ENCODE results near the gene OGDHL.

OGDHL gene

GRCh38 chr10:49690698-49691356 lies 71.3 kb downstream of the OGDHL start:
- no peak for DNase-seq (ENCODE audit: low read depth, low spot score)
- POLR2A ChIA-PET: no interaction called here
- H3K4me3 ChIP-seq (ENCODE audit: low read depth, low read length): no peak overlapping the region
- CTCF ChIA-PET: no interaction called here
- TF ChIP-seq, protein P1, sequence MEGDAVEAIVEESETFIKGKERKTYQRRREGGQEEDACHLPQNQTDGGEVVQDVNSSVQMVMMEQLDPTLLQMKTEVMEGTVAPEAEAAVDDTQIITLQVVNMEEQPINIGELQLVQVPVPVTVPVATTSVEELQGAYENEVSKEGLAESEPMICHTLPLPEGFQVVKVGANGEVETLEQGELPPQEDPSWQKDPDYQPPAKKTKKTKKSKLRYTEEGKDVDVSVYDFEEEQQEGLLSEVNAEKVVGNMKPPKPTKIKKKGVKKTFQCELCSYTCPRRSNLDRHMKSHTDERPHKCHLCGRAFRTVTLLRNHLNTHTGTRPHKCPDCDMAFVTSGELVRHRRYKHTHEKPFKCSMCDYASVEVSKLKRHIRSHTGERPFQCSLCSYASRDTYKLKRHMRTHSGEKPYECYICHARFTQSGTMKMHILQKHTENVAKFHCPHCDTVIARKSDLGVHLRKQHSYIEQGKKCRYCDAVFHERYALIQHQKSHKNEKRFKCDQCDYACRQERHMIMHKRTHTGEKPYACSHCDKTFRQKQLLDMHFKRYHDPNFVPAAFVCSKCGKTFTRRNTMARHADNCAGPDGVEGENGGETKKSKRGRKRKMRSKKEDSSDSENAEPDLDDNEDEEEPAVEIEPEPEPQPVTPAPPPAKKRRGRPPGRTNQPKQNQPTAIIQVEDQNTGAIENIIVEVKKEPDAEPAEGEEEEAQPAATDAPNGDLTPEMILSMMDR (IDR thresholded peaks at IDR 0.05; ENCODE audit: insufficient read depth, low read length, missing control alignments): no peak

DNA sequence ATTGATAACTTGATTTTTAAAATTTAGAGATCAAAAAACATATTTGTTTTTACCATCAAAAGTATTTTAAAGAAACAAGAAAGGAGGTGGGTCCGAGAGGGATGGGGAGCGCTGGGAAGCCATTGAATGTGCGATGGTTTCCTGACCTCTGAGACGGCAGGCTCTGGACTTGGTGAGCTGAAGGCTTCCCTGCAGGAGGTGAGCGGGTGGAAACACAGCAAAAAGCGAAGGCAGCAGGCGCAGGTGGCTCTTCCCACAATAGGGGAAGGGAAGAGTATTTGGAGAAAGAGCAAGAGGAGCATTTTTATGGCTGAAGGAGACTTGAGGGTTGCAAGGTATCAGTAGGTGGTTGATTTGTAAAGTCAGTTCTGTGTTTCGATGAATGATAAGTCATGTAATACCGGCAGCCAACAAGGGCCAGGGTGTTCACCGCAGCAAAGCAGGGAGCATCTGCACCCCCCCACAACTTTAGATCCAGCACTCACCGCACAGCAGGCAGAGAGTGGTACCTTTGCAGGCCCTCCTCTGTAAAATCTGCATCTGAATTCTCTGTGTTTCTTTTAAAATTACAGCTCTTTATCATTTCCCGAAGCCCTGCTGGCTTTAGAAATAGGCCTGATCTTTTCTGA lies 72.1 kb downstream of the OGDHL start:
- DNase-seq (ENCODE audit: low read depth, low spot score): no peak
- CTCF ChIA-PET: no interaction called here

DNA sequence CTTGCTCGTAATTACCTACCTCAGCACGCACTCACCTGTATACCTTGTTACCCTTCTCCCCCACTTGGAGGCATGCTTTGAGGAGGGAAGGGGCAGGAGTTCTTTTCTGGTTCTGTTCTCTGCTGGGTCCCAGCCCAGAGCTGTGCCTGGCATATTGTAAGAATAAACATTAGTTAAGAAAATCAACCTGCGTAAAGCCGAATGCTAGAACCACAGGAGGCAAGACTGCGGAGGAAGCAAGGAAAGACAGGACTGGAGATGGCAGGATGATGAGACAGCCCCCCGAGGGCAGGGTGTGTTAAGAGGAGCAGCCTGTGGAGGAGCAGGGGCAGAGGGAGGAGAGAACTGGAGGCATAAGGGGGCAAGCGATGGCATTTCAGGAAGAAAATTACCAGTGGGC lies 73.2 kb downstream of the OGDHL start:
- no peak for DNase-seq (ENCODE audit: low read depth, low spot score)

More for the DNA sequence above, 72.1 kb downstream of the OGDHL start:
- TF ChIP-seq, protein P1 (IDR thresholded peaks at IDR 0.05; ENCODE audit: insufficient read depth, low read length, missing control alignments): no peak
- no peak overlapping the region for H3K4me3 ChIP-seq (ENCODE audit: low read depth, low read length)
- POLR2A ChIA-PET: no interaction called here

GRCh38 chr10:49688261-49688846 lies 73.8 kb downstream of the OGDHL start:
- H3K4me3 ChIP-seq (ENCODE audit: low read depth, low read length): no peak overlapping the region
- CTCF ChIA-PET: no interaction called here
- TF ChIP-seq, protein P1 (IDR thresholded peaks at IDR 0.05; ENCODE audit: insufficient read depth, low read length, missing control alignments): no peak
- no peak for DNase-seq (ENCODE audit: low read depth, low spot score)
- POLR2A ChIA-PET: no interaction called here

More for the DNA sequence above, 73.2 kb downstream of the OGDHL start:
- POLR2A ChIA-PET: no interaction called here
- TF ChIP-seq, protein P1 (IDR thresholded peaks at IDR 0.05; ENCODE audit: insufficient read depth, low read length, missing control alignments): no peak
- CTCF ChIA-PET: no interaction called here
- no peak overlapping the region for H3K4me3 ChIP-seq (ENCODE audit: low read depth, low read length)

DNA sequence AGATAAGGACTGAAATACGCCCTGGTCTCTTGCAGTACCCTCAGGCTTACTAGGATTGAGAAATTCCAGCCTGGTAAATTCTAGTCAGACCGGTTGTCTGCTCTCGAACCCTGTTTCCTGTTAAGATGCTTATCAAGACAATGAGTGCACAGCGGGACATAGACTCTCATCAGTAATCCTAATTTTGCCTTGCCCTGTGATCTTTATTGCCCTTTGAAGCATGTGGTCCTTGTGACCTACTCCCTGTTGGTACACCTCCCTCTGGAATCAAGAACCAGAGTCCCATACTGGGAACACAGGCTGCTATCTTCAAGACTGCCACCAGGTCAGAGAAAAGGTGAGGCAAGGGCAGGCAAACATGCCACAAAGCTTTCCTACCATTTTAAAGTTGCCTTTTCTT lies 75.5 kb downstream of the OGDHL start:
- CTCF ChIA-PET: no interaction called here
- TF ChIP-seq, protein P1 (IDR thresholded peaks at IDR 0.05; ENCODE audit: insufficient read depth, low read length, missing control alignments): no peak
- DNase-seq (ENCODE audit: low read depth, low spot score): no peak
- H3K4me3 ChIP-seq (ENCODE audit: low read depth, low read length): no peak overlapping the region
- POLR2A ChIA-PET: no interaction called here

Measured in AG04449 (cell line).